PC-3 (cell line): ENCODE measurements around the gene ANK2.

Experiments used
- CTCF ChIP-seq: fragments of 300-600 bp; sonication (generic); conservative IDR thresholded peaks from 2 replicates; pipeline ENCODE4 v1.5.1; 2017; ENCODE audit warnings: antibody characterized with exemption, low read depth, mild to moderate bottlenecking, low read length
- EZH2 ChIP-seq: fragments of 300-600 bp; sonication (generic); IDR thresholded peaks from one replicate; pipeline ENCODE4 v1.6.1; 2017; ENCODE audit warnings: antibody characterized with exemption, mild to moderate bottlenecking, low read length; ENCODE audit not compliant: unreplicated experiment
- EZH2phosphoT487 ChIP-seq: fragments of 300-600 bp; sonication (generic); IDR thresholded peaks from 2 replicates; pipeline ENCODE4 v1.6.1; 2018; ENCODE audit warnings: mild to moderate bottlenecking, antibody characterized with exemption, low read length, borderline replicate concordance

DNA sequence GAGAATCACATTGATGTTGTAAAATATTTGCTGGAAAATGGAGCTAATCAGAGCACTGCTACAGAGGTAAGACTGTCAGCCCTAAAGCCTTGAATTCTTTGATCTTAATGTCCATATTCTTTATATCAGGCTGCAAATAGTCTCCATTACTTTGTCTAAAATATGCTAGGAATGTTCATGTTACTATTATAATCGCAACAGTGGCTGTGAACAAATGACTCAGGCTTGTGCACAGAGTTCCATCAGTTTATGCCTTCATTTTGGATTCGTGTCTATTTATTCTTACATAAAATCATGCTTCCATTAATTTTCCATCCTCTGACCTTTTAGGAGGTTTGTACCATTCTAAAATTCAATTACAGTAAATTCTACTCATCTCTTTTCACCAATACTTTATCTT, 182.7 kb downstream of the ANK2 start:
- TF ChIP-seq CTCF (no peak), EZH2 (no peak), EZH2phosphoT487 (no peak)
